HG03025 (cell line): Measurements from ENCODE around the gene GPC5.
"Not testable (repeated sequence)": the region's sequence is repeated elsewhere in the genome, so short reads cannot be mapped to it uniquely, and the experiment has no call there.

Source experiments
- ATAC-seq: cut with Tn5 transposase; IDR thresholded peaks from one replicate; pipeline ENCODE4 v1.9.1; 2021; ENCODE audit warnings: mild to moderate bottlenecking, moderate library complexity; ENCODE audit not compliant: unreplicated experiment, low FRiP score

The GPC5 gene

DNA sequence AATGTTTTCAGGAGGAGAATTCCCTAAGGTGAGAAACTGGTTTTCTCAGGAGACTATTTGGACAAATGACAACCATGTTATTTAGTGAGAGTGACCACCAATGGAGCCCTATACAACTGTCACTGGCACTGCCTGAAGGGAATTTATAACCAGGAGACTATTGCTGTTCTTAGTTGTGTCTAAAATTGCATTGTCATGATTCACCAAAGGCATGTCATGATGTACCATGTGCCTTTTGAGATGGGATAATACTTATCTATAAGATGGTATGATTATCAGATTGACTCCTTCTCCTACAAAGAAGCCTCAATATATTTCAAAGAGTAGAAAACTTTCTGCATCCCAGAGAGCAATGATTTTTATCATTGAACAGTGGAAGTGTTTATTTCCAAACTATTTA is 1088.8 kb downstream of the GPC5 start:
- ATAC-seq = no peak

DNA sequence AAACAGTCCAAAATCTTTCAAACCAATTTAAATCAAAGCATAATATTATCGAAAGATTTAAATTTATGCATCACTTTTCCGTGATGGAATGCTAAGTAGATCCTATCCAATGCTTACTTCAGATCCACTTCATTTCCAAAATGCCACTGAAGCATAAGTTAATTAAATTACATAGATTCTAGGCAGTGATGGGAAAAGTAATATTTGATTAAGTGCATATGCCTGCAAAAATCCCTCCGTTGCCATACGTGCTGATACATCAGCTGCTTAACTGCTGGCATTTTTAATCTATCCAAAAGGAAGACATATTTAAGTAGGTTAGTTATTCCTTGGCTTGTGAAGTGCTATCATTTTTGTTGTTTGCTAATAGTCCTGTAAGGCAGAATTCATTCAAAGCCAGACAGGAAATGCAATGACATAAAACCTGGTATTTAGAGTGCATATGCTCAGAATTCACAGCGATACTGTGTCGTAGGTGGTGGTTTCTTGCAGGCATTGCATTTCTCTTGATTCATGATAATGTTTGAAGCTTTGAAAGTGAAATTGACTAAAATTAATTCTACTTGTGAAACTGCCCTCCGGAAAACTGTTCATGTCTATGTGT is 1089.9 kb downstream of the GPC5 start:
- no peak for ATAC-seq

DNA sequence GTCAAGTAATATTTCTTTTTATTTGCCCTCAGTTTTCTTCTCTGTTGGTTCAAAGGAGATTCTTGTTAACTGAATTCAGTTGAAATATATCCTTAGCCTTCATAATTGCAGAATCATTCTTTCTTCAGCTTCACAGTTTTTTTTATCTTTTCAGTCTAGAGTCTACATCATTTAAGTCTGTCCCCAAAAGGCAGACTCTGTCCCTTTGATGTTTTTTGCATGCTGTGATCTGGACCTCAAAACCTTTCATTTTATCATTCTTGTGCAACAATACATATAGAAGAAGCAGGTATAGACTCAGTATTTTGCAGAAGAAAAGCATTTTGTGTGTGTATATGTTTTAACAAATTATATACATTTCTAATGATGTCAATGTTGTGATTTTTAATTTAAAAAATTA is 1093.4 kb downstream of the GPC5 start:
- ATAC-seq = no peak

DNA sequence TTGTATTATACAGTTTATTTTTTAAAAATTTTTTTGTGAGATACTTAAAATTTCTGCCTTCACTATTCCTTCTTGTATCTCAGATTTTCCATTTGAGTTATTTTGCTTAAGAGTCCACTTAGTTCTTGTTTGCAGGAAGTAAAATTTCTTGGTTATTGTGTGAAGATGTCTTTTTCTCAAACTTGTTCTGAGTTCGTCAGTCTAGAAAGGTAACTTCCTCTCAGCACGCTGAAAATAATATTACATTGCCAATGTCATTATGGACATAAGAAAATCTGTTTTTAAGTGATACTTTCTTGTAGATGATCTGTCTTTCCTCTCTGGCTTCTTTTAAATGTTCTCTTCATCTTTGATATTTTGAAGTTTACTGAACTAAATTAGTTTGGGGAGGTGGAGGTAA is 1096.5 kb downstream of the GPC5 start:
- no peak for ATAC-seq

DNA sequence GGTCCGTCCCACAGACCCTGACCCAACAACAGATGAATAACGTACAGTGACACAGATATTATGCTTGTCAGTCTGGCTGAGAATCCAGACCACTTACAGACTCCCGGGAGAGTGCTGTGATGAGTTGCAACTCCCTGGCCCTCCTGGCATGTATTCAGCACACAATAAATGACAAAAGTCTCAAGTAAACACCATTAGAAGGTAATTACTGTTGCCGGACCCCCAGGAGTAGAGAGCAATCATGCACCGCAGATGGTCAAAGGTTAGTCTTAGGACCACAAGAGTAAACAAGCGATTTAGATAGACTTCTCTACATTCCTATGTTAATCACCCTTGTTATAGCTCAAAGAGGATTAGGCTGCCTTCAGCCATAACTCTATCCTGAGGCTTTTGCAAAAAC is 1101.8 kb downstream of the GPC5 start:
- no peak for ATAC-seq

DNA sequence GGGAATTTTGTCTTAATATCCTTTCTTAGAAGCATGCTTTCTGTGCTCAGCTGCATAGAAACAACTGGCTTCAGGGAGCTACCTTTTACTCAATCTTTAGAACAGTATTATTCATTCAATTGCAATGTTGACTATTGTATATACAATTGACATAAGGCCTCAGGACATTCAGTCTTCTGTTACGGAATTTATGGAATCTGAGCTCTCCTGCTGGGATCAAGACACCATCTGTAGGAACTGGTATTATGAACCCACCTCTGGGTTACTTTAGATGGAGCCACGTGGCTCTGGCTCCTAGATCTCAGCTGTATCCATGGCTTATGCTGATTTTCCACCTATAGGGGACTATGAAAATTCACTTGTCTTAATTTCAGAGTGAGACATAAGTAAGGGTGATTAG is 1112.0 kb downstream of the GPC5 start:
- ATAC-seq = no peak

DNA sequence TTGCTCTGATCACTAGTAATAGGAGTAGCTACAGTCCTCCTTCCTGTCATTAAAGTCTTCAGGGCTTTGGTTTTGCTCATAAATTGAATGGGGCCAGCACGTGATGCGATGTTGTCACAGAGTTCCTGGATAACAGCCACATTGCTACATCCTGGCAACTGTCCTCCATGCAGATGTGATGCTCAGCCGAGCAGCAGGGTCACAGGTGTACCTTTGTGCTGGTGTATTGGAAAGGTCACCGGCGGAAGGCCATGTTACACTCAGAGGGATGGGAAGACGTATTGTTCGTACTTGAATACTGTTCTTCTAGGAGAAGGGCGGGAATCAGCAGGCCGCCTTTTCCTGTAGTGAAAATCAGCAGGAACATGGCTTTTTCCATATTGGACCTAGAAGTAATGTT is 1114.4 kb downstream of the GPC5 start:
- ATAC-seq = no peak

DNA sequence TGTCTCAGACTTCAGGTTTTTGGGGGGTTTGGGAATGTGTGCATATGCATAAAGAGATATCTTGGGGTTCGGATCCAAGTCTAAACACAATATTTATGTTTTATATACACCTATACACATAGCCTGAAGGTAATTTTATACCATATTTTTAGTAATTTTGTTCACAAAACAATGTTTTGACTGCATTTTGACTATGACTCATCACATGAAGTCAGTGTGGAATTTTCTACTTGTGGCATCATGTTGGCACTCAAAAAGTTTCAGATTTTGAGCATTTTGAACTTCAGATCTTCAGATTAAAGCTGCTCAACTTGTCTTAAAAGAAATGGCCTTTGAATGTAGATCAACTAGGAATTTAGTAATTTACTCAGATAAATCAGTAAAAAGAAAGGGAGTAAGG is 1115.3 kb downstream of the GPC5 start:
- ATAC-seq = no peak

DNA sequence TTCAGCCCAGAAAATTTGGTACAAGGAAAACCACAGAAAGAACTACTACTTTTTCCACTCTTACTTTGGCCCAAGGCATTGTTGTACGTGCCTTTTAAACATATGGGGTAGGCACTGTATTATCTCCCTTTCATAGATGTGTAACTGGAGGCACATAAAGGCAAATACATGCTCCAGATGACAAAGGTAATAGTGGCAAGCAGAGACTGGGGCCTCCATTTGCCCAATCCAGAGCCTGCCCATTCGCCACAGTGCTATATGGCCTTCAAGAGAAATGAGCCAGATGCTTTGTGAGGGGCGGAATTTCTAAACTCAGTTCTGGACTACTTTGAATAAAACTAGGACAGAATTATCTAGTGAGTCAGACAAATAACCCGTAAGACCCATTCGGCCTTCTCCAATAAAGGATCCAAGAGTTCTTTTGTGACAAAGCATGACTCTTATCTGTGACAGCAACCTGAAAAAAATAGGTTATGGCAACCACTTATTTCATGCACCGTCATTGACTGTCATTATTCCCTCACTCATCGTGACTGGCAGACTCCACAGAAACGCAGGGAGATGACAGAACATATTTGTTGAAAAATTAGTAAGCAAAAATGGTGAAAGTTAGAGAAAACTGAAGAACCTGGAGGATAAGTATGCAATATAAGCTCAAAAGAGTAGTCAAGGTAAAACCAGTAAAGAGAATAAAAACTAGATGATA is 1116.2 kb downstream of the GPC5 start:
- no peak for ATAC-seq

DNA sequence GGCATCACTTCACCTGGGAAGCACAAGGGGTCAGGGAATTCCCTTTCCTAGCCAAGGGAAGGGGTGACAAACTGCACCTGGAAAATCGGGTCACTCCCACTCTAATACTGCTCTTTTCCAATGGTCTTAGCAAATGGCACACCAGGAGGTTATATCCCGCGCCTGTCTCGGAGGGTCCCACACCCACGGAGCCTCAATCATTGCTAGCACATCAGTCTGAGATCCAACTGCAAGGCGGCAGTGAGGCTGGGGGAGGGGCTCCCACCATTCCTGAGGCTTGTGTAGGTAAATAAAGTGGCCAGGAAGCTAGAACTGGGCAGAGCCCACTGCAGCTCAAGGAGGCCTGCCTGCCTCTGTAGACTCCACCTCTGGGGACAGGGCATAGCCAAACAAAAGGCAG is 1118.5 kb downstream of the GPC5 start:
- not testable (repeated sequence) for ATAC-seq

DNA sequence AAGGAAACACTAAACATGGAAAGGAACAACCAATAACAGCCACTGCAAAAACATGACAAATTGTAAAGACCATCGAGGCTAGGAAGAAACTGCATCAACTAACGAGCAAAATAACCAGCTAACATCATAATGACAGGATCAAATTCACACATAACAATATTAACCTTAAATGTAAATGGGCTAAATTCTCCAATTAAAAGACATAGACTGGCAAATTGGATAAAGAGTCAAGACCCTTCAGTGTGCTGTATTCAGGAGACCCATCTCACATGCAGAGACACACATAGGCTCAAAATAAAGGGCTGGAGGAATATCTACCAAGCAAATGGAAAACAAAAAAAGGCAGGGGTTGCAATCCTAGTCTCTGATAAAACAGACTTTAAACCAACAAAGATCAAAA is 1120.2 kb downstream of the GPC5 start:
- ATAC-seq = not testable (repeated sequence)

DNA sequence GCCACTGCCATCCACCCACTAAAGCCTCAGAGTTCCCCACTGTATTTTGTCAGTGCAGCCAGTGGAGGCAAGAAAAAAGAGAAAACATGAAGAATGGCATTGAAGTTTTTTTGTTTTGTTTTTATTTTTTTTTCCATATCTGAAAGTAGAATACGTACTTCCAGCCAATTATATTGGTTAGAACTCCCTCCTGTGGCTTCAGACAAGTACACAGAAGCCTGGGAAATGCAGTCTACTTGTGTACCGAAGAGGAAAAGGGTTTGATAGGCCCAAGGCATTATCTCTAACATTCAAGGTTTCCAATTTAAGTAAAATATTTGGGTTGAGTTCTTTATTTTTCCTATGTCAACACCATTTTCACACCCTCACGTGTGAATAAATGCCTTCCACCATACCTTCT is 1131.9 kb downstream of the GPC5 start:
- no peak for ATAC-seq

DNA sequence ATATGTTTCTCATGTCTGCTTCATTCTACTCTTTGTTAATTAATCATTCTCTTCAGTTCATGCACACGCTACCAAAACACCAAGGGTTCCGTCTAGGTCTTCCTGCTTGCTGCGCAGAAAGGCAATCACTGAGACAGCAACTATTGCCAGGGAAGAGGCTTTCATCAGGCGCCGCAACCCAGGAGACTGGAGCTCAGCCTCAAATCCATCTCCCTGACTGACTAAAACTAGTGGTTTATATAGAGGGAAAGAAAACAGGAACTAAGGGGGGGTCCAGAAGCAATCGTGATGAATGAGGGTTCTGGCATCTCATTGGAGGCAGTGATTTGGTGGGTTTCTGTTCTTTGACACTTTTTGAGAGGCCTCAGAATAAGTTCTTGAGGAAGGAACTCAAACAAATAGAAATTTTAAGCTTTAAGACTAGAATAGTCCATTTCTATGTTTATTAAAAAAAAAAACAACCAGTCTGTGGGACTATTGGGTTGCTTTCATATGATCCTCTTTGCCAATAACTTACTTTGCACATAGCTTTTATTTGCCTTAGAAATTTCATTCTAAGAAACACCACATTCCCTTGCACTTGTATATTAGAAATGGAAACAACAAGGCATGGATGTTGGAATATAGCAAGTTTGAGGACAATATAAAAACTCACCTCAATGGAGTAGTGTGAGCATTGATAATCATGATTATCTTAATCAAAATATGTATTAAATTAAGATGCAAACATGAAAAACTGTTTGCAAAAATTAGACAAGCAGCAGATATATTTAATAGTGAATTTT is 1137.0 kb downstream of the GPC5 start:
- ATAC-seq = no peak

DNA sequence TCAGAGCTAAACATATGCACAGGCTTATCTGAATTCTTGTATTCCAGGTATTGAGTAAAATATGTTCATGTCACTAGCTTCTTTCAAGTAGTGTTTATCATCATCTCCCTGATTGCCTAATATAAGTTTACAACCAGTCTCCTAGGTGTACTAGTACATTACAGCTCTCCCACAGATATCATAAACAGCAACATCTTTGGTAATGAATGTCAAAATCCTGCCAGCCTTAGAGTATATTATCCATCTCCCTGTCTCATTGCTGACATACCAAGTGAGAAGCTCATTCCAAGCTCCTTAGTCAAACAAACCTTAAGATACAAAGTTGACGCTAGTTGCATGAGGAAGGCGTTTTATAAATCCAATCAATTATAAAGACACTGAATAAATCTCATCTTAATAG is 1139.0 kb downstream of the GPC5 start:
- no peak for ATAC-seq

DNA sequence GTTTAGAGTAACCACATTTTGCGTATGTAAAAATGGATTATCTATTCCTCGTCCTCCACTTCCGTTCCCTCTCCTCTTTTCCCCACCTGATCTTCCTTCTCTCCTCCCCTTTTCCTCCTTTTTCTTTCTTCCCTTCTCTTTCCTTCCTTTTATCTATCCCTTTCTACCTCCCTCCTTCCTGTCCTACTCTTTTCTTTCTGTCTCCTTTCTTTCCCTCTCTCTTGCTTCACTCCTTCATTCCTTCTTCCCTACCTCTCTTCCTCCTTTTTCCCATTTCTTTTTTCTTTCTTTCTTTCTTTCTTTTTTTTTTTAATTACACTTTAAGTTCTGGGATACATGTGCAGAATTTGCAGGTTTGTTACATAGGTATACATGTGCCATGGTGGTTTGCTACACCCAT is 1139.7 kb downstream of the GPC5 start:
- ATAC-seq = no peak

DNA sequence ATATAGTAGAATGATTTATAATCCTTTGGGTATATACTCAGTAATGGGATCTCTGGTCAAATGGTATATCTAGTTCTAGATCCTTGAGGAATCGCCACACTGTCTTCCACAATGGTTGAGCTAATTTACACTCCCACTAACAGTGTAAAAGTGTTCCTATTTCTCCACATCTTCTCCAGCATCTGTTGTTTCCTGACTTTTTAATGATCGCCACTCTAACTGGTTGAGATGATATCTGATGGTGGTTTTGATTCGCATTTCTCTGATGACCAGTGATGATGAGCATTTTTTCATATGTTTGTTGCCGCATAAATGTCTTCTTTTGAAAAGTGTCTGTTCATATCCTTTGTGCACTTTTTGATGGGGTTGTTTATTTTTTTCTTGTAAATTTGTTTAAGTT is 1140.7 kb downstream of the GPC5 start:
- not testable (repeated sequence) for ATAC-seq

DNA sequence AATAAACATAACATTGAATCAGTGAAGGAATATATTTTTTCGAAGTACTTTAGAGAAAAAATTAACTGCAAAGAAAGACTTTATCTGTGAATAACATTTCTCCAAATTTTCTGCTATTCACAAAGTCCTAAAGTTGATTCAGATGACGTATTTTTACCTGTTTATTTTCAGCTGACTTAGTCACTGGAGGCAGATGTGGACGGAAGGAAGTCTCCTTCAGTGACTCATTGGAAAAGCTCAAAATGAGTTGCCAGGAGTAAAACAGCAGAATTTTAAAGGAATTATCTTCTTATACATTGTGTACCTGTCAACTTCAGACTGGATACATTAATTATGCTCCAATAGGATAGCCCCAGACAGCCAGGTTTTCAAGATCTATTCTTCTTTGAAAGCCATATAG is 1148.8 kb downstream of the GPC5 start:
- ATAC-seq = no peak

DNA sequence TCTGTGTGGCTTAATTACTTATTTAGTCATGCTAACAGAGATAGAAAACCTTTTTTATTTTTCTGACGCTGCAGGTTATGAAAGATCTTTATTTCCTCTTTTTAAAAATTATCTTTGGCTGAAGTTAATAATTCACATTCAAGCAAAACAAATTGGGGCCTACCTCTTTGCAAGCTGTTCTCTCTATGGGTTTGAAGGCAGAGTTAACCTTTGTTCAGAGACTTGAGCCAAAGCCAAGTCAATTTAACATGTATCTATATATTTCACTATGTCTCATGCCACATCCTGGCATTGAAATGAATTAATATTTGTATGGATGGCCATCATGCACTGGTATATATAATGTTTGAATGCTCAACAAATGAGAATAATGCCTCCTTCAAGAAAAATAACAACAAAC is 1150.9 kb downstream of the GPC5 start:
- ATAC-seq = no peak

DNA sequence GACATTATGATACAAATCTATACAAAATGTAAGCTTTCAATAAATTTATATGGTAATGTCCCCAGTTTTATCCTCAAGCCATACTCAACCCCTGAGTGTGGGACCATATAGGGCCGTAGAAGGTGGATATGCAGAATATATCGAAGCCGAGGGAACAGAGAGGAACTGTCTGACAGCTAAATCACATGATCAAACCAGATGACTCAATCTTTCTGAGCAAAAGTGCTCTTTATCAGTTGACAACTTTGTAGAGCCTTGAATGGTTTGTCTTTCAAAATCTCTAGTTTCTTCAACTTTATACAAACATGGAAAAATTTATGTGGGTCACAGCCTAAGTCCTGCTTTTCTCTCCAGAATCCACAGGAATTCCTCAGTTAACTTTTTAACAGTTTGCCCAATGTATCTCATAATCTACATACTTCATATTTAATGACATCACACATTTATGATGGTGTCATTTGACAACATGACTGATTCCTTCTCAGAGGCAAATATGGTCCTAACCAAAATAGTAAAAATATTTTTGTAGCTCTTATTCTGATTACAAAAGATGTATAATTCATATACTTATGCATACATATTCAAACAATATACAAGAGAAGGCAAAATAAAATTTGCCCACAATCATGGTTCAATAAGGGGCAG is 1155.2 kb downstream of the GPC5 start:
- ATAC-seq = no peak

DNA sequence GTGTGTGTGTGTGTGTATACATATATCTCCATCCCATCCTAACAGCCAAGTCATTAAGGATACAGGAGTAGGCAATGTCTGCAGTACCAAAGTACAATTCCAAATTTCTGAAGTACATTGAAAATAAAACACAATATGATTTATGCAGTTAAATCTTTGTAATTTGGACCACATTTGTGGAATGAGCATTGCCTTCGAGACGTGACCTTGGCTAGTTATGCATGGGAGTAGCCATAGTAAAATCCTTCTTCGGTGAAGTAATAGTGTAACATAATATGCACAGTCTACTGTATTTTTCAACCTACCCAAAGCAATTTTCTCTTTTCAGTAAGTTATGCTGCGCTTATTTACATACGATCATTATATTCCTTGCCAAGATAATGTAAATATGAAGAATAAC is 1162.5 kb downstream of the GPC5 start:
- no peak for ATAC-seq

DNA sequence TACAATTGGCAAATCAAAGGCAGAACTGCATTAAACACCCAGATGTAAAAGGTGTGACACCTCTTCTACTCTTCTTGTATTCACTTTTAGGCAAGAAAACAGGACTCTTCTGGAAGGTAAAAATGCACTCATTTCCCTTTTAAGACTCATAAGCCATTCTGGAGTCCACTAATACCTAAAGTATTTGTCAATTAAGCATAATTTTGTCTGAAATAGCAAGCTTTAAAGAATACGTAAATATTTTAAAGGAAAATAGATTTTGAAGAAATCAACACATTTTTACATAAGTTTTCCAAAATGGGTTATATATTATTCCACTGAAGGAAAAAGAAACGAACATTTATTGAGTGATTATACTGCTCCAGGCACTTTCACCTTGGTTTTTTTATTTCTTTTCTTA is 1166.5 kb downstream of the GPC5 start:
- no peak for ATAC-seq
